Endodermal cell (in vitro differentiated cells): ENCODE data around the gene DICER1. TPM values are rescaled to one million over a fixed set of nuclear protein-coding genes. Genes with fewer than 3 reads are reported as not detected.
"Not testable (repeated sequence)": the region's sequence is repeated elsewhere in the genome, so short reads cannot be mapped to it uniquely, and the experiment has no call there.

Experiments
- DNase-seq: peaks from one replicate; pipeline ENCODE4 v3.0.0-alpha.2; 2017
- H3K27ac ChIP-seq: 2 replicates; pipeline ENCODE4 v1.5.1; 2013; ENCODE audit warnings: mild to moderate bottlenecking, low read depth, low read length, moderate library complexity
- H3K27me3 ChIP-seq: 2 replicates; pipeline ENCODE4 v1.6.1; 2013; ENCODE audit warnings: mild to moderate bottlenecking, low read length, moderate library complexity; ENCODE audit not compliant: insufficient read depth, control insufficient read depth, poor library complexity, severe bottlenecking
- H3K36me3 ChIP-seq: 2 replicates; pipeline ENCODE4 v1.7.0; 2013; ENCODE audit warnings: mild to moderate bottlenecking, low read length, moderate library complexity; ENCODE audit not compliant: control insufficient read depth, insufficient read depth
- H3K4me1 ChIP-seq: one replicate; pipeline ENCODE4 v1.7.0; 2013; ENCODE audit warnings: low read length; ENCODE audit not compliant: control insufficient read depth, insufficient read depth
- H3K4me3 ChIP-seq: 2 replicates; pipeline ENCODE4 v1.5.1; 2013; ENCODE audit warnings: mild to moderate bottlenecking, low read length, moderate library complexity
- H3K9ac ChIP-seq: 2 replicates; pipeline ENCODE4 v1.6.1; 2013; ENCODE audit warnings: mild to moderate bottlenecking, low read length, moderate library complexity; ENCODE audit not compliant: poor library complexity, severe bottlenecking; ENCODE audit errors: extremely low read depth
- H3K9me3 ChIP-seq: 2 replicates; pipeline ENCODE4 v1.6.1; 2013; ENCODE audit warnings: mild to moderate bottlenecking, low read length, moderate library complexity; ENCODE audit not compliant: control insufficient read depth
- H3K27ac Mint-ChIP-seq: 2 replicates; pipeline ENCODE4 v1.8.0; 2020; ENCODE audit warnings: mixed read lengths
- H3K27me3 Mint-ChIP-seq: 2 replicates; pipeline ENCODE4 v1.8.0; 2021; ENCODE audit warnings: mild to moderate bottlenecking, mixed read lengths; ENCODE audit not compliant: insufficient read depth
- H3K36me3 Mint-ChIP-seq: 2 replicates; pipeline ENCODE4 v1.8.0; 2020; ENCODE audit warnings: low read depth, mixed read lengths
- H3K4me1 Mint-ChIP-seq: 2 replicates; pipeline ENCODE4 v1.8.0; 2020; ENCODE audit warnings: mixed read lengths
- H3K4me3 Mint-ChIP-seq: 2 replicates; pipeline ENCODE4 v1.8.0; 2020; ENCODE audit warnings: mild to moderate bottlenecking, moderate library complexity, mixed read lengths
- H3K9me3 Mint-ChIP-seq: 2 replicates; pipeline ENCODE4 v1.8.0; 2020; ENCODE audit warnings: mild to moderate bottlenecking, mixed read lengths
- CTCF ChIP-seq: fragments of 200-600 bp; sonication (generic); conservative IDR thresholded peaks from 2 replicates; pipeline ENCODE4 v1.5.0; 2021; ENCODE audit warnings: antibody characterized with exemption, mild to moderate bottlenecking
- WGBS, 2 experiments: methylation state at CpG; one replicate each; pipeline versions ENCODE4 v1.1.5 to v1.1.7; 2013; ENCODE audit warnings: missing lambda C conversion rate in 2 of 2, mixed read lengths in 1 of 2; ENCODE audit not compliant: insufficient coverage in 1 of 2, insufficient read length in 1 of 2; 5-methylcytosine and 5-hydroxymethylcytosine counted together
- long read RNA-seq, 4 experiments: library from polyadenylated mRNA in 2 of 4; library from RNA in 1 of 4; library from capped mRNA in 1 of 4; stranded (forward) in 3 of 4; unstranded in 1 of 4; transcript quantifications; one replicate each; pipeline ENCODE4 v2.0.0, GENCODE V29; 2020 to 2021; ENCODE audit warnings: inconsistent platforms in 1 of 4
- polyA plus RNA-seq, 2 experiments: library from polyadenylated mRNA; stranded (reverse); fragments of 50-300 nt; gene quantifications; one replicate each; pipeline ENCODE4 v1.2.3, GENCODE V29; 2013
- total RNA-seq, 2 donors: library from RNA; stranded (reverse); fragmentation: NEBNext Ultra II Directional in 1 of 2; extraction: Animal tissue kit (Norgen Biotek cat#: 25700) in 1 of 2; gene quantifications; 2 replicates in 1 of 2; 3 replicates in 1 of 2; pipeline ENCODE4 v1.2.1, GENCODE V29; 2021

The DICER1 gene
- 10 to 100 TPM; 66.1 to 69.2 TPM for total RNA-seq
- 53.6 TPM for polyA plus RNA-seq (2013, experiment 1 of 2)
- 53.5 TPM for polyA plus RNA-seq (2013, experiment 2 of 2)
- long read RNA-seq, experiment 1, partial matches to known transcripts = 1 of 15 reads
- long read RNA-seq, experiment 1, other reads (novel, unspliced or antisense) = 14 of 15 reads
- long read RNA-seq, experiment 2, full-length matches to known transcripts = 4 of 52 reads
- long read RNA-seq, experiment 2, partial matches to known transcripts = 18 of 52 reads
- long read RNA-seq, experiment 2, other reads (novel, unspliced or antisense) = 30 of 52 reads
- long read RNA-seq, experiment 3, full-length matches to known transcripts = 1 of 22 reads
- long read RNA-seq, experiment 3, partial matches to known transcripts = 12 of 22 reads
- long read RNA-seq, experiment 3, other reads (novel, unspliced or antisense) = 9 of 22 reads
- long read RNA-seq, experiment 4, partial matches to known transcripts = 1 of 3 reads
- long read RNA-seq, experiment 4, other reads (novel, unspliced or antisense) = 2 of 3 reads

- Mint-ChIP-seq H3K4me1 (peaks cover 44% of the 10 kb centered on the region), H3K27me3 (no peaks in the 10 kb centered on the region), H3K27ac (peak within 1 kb of the TSS; percentile 98), H3K36me3 (peaks cover 4% of the 10 kb centered on the region), H3K9me3 (no peaks in the 10 kb centered on the region), H3K4me3 (peak within 1 kb of the TSS; percentile 89)
- Histone ChIP-seq H3K9me3 (no peaks in the 10 kb centered on the region), H3K27ac (peak within 1 kb of the TSS; percentile 83), H3K27me3 (no peaks in the 10 kb centered on the region), H3K4me3 (peak within 1 kb of the TSS; percentile 96), H3K36me3 (peaks cover 4% of the 10 kb centered on the region), H3K4me1 (peaks cover 20% of the 10 kb centered on the region), H3K9ac (peak within 1 kb of the TSS; percentile 79)
- DNase-seq = peak; percentile 99
- no peak for TF ChIP-seq CTCF
- WGBS, 2 experiments = 0 to 1% methylated on average over 16 to 77 of the region's 77 CpGs
Measured at GRCh38 chr14:95157327-95158189, at the start of gene DICER1. DICER1 (minus strand) TSS chr14:95157529; CDS start chr14:95133458, 24,071 bp downstream.

DNA sequence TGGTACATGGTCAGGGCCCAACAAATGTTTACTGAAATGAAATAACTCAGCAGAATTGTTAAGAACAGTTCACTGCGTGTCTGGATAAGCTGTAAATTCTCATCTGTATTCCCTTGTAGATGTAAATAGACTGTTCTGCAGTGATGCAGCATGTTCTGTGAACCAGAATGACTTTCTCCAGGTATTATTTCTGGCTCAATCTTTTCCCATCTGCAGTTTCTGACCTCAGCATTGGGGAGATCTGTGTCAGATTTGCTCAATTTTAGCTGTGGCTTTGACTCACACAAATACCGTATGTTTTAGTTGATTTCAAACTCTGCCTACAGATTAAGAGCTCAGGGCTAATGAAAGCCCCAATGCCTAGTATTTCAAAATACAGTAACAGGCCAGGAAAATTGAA, 49.2 kb upstream of the DICER1 start:
- no peaks in the 10 kb centered on the region for H3K4me1 Mint-ChIP-seq
- Histone ChIP-seq H3K36me3 (no peaks in the 10 kb centered on the region), H3K4me1 (no peaks in the 10 kb centered on the region), H3K9me3 (peaks cover 16% of the 10 kb centered on the region), H3K9ac (no peak overlapping the region), H3K4me3 (no peak overlapping the region), H3K27ac (no peak overlapping the region), H3K27me3 (no peaks in the 10 kb centered on the region)
- TF ChIP-seq CTCF = no peak
- peaks cover 12% of the 10 kb centered on the region for H3K9me3 Mint-ChIP-seq
- no peak for DNase-seq
- H3K27me3 Mint-ChIP-seq = no peaks in the 10 kb centered on the region
- no peak overlapping the region for H3K27ac Mint-ChIP-seq
- peaks cover 19% of the 10 kb centered on the region for H3K36me3 Mint-ChIP-seq
- 98 to 100% methylated on average over 2 of the region's 2 CpGs for WGBS, 2 experiments
- no peak overlapping the region for H3K4me3 Mint-ChIP-seq

DNA sequence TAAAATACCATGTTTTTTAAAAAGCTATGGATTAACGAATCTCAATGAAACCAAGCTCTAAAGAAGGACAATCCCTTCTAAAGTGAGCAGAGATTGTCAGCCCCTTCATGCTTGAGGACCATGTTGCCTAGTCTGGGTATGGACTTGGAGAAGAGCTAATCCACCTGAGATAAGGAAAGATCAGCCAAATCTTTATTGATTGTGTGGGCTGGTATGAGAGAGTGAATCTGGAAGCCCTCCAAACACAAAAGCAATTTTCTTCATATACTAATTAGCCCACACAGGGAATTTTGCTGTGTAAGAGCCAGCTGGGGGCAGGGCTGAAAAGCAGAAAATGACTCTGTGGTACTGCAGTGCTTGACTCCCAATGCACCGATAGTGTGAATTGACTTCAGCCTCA, 47.4 kb upstream of the DICER1 start:
- no peaks in the 10 kb centered on the region for H3K27me3 Mint-ChIP-seq
- no peak overlapping the region for H3K4me3 Mint-ChIP-seq
- Histone ChIP-seq H3K4me1 (no peaks in the 10 kb centered on the region), H3K27ac (no peak overlapping the region), H3K36me3 (no peaks in the 10 kb centered on the region), H3K27me3 (no peaks in the 10 kb centered on the region), H3K9me3 (peaks cover 16% of the 10 kb centered on the region), H3K9ac (no peak overlapping the region), H3K4me3 (no peak overlapping the region)
- H3K4me1 Mint-ChIP-seq = peaks cover 8% of the 10 kb centered on the region
- DNase-seq = no peak
- no peak overlapping the region for H3K27ac Mint-ChIP-seq
- 100% methylated on average over 2 of the region's 2 CpGs for WGBS, 2 experiments
- TF ChIP-seq CTCF = no peak
- peaks cover 12% of the 10 kb centered on the region for H3K9me3 Mint-ChIP-seq
- H3K36me3 Mint-ChIP-seq = peaks cover 19% of the 10 kb centered on the region

GRCh38 chr14:95201745-95202144, 44.4 kb upstream of the DICER1 start:
- 100% methylated on average over 1 to 2 of the region's 2 CpGs for WGBS, 2 experiments
- H3K27ac Mint-ChIP-seq = not testable (repeated sequence)
- peaks cover 12% of the 10 kb centered on the region for H3K9me3 Mint-ChIP-seq

More at GRCh38 chr14:95201745-95202144, 44.4 kb upstream of the DICER1 start:
- not testable (repeated sequence) for H3K4me3 ChIP-seq, H3K27ac ChIP-seq, H3K9ac ChIP-seq, H3K4me1 ChIP-seq, DNase-seq, H3K27me3 ChIP-seq, H3K4me3 Mint-ChIP-seq, H3K27me3 Mint-ChIP-seq, H3K36me3 ChIP-seq
- peaks cover 16% of the 10 kb centered on the region for H3K9me3 ChIP-seq
- Mint-ChIP-seq H3K36me3 (peaks cover 19% of the 10 kb centered on the region), H3K4me1 (peaks cover 18% of the 10 kb centered on the region)
